Activated T-cell treated with anti-CD3 and anti-CD28 coated beads, Interleukin-2, amount 50 U/mL, for 24 hours (primary cell): ENCODE data around the gene IL17REL.
A peak's percentile ranks its signal among the peaks of the same experiment; 100 is the strongest.

Source experiments
- DNase-seq: peaks from one replicate; pipeline ENCODE4 v3.0.0-alpha.2; 2020
- H3K27ac Mint-ChIP-seq: 2 replicates; pipeline ENCODE4 v1.8.0; 2020; ENCODE audit warnings: mild to moderate bottlenecking, mixed read lengths
- H3K27me3 Mint-ChIP-seq: 2 replicates; pipeline ENCODE4 v1.8.0; 2020; ENCODE audit warnings: mixed read lengths
- H3K36me3 Mint-ChIP-seq: 2 replicates; pipeline ENCODE4 v1.8.0; 2020; ENCODE audit warnings: low read depth, mixed read lengths
- H3K4me1 Mint-ChIP-seq: 2 replicates; pipeline ENCODE4 v1.8.0; 2020; ENCODE audit warnings: low read depth, mixed read lengths
- H3K4me3 Mint-ChIP-seq: 2 replicates; pipeline ENCODE4 v1.8.0; 2020; ENCODE audit warnings: mild to moderate bottlenecking, moderate library complexity, mixed read lengths
- H3K9me3 Mint-ChIP-seq: 2 replicates; pipeline ENCODE4 v1.8.0; 2020; ENCODE audit warnings: mixed read lengths

The IL17REL gene

DNA sequence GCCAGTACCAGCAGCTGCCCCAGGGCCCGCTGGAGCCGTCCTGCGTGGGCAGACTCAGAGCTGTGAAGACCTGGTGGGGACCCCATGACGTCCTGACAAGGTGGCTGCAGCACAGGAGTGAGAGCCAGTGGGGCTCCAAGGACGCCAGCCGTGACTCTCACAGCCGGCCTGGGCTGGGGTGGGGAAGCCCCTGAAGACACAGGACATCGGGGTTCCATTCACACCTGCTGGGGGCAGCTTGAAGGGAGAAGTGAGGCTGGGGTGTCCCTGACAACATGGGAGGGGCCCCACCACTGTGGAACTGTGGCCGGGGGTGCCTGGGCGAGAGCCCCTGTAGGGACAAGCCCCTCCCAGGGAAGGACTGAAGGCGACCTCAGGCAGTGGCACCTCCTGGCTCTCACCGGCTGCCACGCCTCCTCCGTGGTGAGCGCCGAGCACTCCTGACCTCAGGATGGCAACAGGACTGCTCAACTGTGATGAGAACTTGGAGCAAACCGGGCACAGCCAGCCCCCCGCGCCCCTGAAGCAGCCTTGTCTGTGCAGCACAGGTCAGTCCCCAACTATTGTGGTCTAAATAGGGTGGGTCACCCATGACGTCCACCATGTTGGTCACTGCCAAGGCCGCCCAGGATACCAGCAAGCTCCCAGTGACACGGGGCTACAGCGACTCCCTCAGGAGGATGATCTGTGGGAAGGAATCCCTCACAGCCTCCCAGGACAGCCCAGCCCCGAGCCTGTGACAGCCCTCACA is 22.7 kb upstream of the IL17REL start:
- Mint-ChIP-seq H3K4me3 (no peak overlapping the region), H3K27ac (no peak overlapping the region), H3K4me1 (no peaks in the 10 kb centered on the region), H3K9me3 (peaks cover 3% of the 10 kb centered on the region), H3K36me3 (no peaks in the 10 kb centered on the region), H3K27me3 (peaks cover 6% of the 10 kb centered on the region)
- DNase-seq = no peak

DNA sequence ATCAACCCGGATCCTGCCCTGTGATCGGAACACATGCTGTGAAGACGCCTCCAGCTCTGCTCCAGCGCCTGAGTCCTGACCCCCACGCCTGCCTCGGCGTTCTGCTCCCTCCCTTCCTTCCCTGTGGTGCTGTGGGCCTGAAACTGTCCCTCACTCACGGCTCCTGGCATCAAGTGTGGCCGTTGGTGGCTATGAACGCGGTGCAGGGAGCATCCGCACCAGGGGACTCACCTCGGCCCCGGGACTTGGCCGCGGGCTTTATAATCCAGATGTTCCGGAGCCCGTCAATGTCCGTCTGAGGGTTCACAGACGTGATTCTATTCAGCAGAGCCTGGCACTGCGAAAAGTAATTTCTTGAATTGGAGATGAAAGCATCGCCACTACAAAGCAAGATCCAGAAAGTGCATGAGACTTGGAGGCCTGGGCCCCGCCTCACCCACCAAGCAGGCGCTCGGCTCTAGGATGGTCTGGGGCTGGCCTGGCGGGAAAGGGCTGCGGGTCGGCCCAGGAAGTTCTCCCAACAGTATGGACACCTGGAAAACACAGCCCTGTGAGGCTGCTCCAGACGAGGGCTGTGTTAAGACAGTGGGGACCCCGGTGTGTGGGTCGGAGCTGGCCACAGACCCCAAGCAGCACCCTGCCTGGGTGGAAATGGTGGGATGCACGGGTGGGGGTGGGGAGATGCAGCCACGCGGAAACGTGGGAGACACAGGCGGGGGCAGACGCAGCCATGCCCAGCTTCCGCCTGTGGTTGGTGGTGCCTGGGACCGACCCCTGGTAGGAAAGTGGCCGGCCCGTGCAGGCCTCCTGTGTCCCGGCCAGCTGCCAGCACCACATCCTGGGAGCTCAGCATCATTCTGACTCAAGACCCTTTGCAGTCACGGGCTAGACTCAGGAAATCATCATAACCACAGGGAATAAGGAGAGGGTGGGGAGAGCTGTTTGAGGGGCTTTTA is 21.8 kb upstream of the IL17REL start:
- H3K36me3 Mint-ChIP-seq = no peaks in the 10 kb centered on the region
- no peak for DNase-seq
- H3K27ac Mint-ChIP-seq = no peak overlapping the region
- peaks cover 5% of the 10 kb centered on the region for H3K4me1 Mint-ChIP-seq
- no peak overlapping the region for H3K4me3 Mint-ChIP-seq
- H3K9me3 Mint-ChIP-seq = peaks cover 3% of the 10 kb centered on the region
- H3K27me3 Mint-ChIP-seq = peaks cover 6% of the 10 kb centered on the region

DNA sequence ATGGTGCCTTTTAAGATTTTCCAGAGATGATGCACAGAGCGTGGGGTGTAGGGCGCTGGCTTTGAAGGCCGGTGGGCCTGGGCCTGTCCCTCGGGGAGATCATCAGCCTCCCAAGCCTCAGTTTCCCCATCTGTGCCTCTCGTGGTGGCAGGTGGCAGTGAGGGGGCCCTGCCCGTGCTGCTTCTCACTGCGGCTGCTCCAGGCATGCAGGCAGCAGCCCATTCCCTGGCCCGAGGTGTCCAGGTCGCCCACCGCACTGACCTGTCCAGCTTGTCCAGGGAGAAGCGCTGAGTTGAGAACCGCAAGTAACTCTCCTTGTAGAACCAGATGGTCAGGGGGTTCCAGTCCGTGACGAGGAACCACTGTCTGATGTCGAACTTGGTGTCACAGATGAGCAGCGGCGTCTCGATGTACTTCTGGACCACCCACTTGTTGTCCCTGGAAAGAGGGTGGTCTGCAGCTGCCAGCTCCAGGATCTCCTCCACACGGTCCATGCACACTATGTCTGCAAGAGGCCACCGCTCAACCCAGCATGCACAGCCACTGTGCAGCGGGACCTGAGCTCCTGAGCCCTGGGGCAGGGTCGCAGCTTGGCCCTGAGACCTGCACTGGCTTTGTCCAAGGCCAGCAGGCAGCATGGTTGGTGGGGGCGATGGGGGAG is 20.5 kb upstream of the IL17REL start:
- H3K27ac Mint-ChIP-seq = no peak overlapping the region
- H3K4me3 Mint-ChIP-seq = no peak overlapping the region
- H3K4me1 Mint-ChIP-seq = peaks cover 9% of the 10 kb centered on the region
- no peaks in the 10 kb centered on the region for H3K9me3 Mint-ChIP-seq
- DNase-seq = no peak
- peaks cover 6% of the 10 kb centered on the region for H3K27me3 Mint-ChIP-seq
- H3K36me3 Mint-ChIP-seq = no peaks in the 10 kb centered on the region

- H3K27me3 Mint-ChIP-seq = peaks cover 6% of the 10 kb centered on the region
- H3K4me3 Mint-ChIP-seq = no peak overlapping the region
- no peak for DNase-seq
- H3K27ac Mint-ChIP-seq = no peak overlapping the region
- peaks cover 17% of the 10 kb centered on the region for H3K4me1 Mint-ChIP-seq
- H3K36me3 Mint-ChIP-seq = no peaks in the 10 kb centered on the region
- H3K9me3 Mint-ChIP-seq = no peaks in the 10 kb centered on the region
Observed at GRCh38 chr22:50032109-50032871, 19.7 kb upstream of the IL17REL start.

DNA sequence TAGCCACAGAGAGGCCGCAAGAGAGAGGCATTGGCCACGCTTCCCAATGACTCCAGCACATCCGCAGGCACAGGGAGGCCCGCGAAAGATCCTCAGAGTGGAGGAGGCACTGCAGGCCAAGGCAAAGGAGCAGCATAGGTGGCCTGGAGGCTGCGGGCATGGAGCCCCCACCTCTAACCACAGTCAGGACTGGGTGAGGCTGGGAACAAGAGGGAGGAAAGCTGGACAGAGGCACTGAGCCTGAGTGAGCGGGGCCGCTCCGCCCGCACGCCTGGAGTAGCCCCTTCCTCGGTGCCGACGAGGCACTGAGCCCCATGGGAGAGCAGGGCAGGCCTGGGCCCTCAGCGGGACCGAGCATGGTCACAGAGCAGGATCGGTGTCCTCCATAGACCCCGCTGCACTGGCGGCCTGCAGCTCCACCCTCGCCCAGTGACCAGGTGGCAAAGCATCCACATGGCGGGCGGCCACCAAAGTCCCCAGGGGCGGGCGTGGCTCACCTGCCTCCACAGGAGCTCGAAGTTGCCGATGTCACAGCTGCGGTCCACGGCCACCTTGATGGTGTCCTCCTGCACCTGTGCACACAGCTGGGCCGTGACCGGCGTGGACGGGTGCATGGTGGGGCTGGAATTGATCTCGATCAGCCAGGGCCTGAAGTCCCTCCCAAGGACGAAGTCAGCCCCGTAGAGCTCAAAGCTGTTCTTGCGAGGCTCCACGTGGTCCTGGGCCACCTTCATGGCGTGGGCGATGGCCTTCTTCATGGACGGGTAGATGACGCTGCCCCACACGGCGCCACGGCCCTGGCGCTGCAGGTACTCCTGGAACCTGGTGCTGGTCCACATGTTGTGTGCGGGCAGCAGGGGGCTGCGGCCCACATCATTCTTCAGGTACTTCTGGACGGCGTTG is 18.9 kb upstream of the IL17REL start:
- Mint-ChIP-seq H3K9me3 (no peaks in the 10 kb centered on the region), H3K4me3 (no peak overlapping the region), H3K4me1 (peaks cover 21% of the 10 kb centered on the region), H3K27me3 (peaks cover 9% of the 10 kb centered on the region), H3K36me3 (no peaks in the 10 kb centered on the region), H3K27ac (no peak overlapping the region)
- no peak for DNase-seq

GRCh38 chr22:50030297-50031188 is 18.0 kb upstream of the IL17REL start:
- no peaks in the 10 kb centered on the region for H3K36me3 Mint-ChIP-seq
- no peaks in the 10 kb centered on the region for H3K9me3 Mint-ChIP-seq
- H3K27me3 Mint-ChIP-seq = peaks cover 14% of the 10 kb centered on the region
- no peak overlapping the region for H3K4me3 Mint-ChIP-seq
- no peak overlapping the region for H3K27ac Mint-ChIP-seq
- H3K4me1 Mint-ChIP-seq = peaks cover 25% of the 10 kb centered on the region
- peak; percentile 91 for DNase-seq

DNA sequence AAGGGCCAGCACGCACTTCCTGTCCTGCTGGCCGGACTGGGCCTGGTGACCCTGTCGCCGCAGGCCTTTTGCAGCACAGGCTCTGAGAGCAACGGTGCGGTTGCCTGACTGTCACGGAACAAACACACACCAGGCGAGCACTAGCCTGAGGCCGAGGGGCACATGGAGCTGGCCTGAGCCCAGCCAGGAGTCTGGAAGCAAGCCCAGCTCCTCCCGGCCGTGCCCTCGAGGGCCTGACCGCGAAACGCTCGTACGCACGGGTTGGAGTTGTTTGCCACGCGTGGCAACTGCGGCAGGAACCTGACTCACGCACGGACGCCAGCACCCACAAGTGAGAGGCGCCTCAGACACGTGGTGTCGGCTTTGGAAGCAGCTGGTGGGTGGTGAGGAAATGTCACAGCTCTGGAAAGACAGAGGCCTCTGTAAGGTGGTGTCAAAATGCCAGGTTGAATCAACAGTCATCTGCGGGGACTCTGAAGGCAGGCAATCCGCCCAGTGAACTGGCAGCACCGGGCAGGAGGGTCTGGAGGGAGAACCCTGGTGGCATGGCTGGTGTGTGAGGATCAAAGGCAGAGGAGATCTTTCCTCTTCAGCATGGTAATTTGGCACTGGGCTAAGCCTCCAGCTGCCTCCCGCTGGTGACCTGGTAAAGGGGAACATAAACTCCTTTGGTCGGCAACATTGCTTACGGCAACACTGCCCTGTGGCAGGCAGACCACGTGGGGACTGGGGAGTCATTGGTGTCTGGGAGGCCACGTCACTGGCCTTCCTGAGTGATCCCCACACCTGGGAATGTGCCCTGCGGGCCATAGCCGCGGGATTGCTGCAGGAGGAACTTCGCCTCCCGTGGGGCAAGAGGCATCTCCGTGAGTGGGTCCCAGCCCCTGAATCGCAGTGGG is 15.3 kb upstream of the IL17REL start:
- peak; percentile 74 for DNase-seq
- H3K4me1 Mint-ChIP-seq = peaks cover 34% of the 10 kb centered on the region
- no peaks in the 10 kb centered on the region for H3K9me3 Mint-ChIP-seq
- peak overlapping the region; percentile 76 for H3K27ac Mint-ChIP-seq
- peaks cover 8% of the 10 kb centered on the region for H3K27me3 Mint-ChIP-seq
- H3K36me3 Mint-ChIP-seq = no peaks in the 10 kb centered on the region
- no peak overlapping the region for H3K4me3 Mint-ChIP-seq

DNA sequence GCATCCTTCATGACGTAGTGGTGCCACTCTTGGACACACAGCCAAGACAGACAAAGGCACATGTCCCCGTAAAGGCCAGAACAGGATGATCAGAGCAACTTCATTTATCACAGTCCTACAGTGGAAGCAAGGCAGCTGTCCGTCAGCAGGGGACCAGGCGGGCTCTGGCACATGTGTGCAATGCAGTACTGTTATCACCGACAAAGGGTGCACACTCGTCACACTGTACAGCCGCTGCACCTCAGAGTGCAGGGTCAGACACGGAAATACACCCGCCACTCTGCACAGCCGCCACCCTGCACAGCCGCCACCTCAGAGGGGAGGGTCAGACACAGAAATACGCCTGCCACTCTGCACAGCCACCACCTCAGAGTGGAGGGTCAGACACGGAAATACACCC is 13.4 kb upstream of the IL17REL start:
- no peak for DNase-seq
- peaks cover 8% of the 10 kb centered on the region for H3K27me3 Mint-ChIP-seq
- H3K4me1 Mint-ChIP-seq = peaks cover 34% of the 10 kb centered on the region
- H3K36me3 Mint-ChIP-seq = no peaks in the 10 kb centered on the region
- no peak overlapping the region for H3K27ac Mint-ChIP-seq
- no peaks in the 10 kb centered on the region for H3K9me3 Mint-ChIP-seq
- H3K4me3 Mint-ChIP-seq = no peak overlapping the region

- Mint-ChIP-seq H3K4me1 (peaks cover 17% of the 10 kb centered on the region), H3K27me3 (peaks cover 8% of the 10 kb centered on the region), H3K9me3 (no peaks in the 10 kb centered on the region), H3K36me3 (peaks cover 1% of the 10 kb centered on the region), H3K4me3 (no peak overlapping the region), H3K27ac (no peak overlapping the region)
- DNase-seq = no peak
Observed at GRCh38 chr22:50022171-50022819, 9.7 kb upstream of the IL17REL start.

GRCh38 chr22:50020606-50021005 is 8.0 kb upstream of the IL17REL start:
- H3K27ac Mint-ChIP-seq = no peak overlapping the region
- peaks cover 1% of the 10 kb centered on the region for H3K36me3 Mint-ChIP-seq
- no peaks in the 10 kb centered on the region for H3K9me3 Mint-ChIP-seq
- H3K4me3 Mint-ChIP-seq = no peak overlapping the region
- DNase-seq = no peak
- peaks cover 10% of the 10 kb centered on the region for H3K4me1 Mint-ChIP-seq
- H3K27me3 Mint-ChIP-seq = no peaks in the 10 kb centered on the region

GRCh38 chr22:50019316-50019715 is 6.8 kb upstream of the IL17REL start:
- peak overlapping the region; percentile 4 for H3K4me3 Mint-ChIP-seq
- DNase-seq = peak; percentile 59

More at GRCh38 chr22:50019316-50019715, 6.8 kb upstream of the IL17REL start:
- Mint-ChIP-seq H3K27me3 (no peaks in the 10 kb centered on the region), H3K9me3 (no peaks in the 10 kb centered on the region), H3K36me3 (peaks cover 1% of the 10 kb centered on the region), H3K27ac (no peak overlapping the region), H3K4me1 (peaks cover 3% of the 10 kb centered on the region)
